ENCODE results near the gene MBD1.
A peak's percentile ranks its signal among the peaks of the same experiment; 100 is the strongest.

The MBD1 gene

GRCh38 chr18:50279752-50280151, 1.6 kb downstream of the MBD1 start:
- no peak for DNase-seq (ENCODE audit: low read depth)
- TF ChIP-seq CTCF (conservative IDR thresholded peaks at IDR 0.05; ENCODE audit: control insufficient read depth, insufficient read depth, low read depth, low read length), result no peak
- peak overlapping the region; percentile 99 for H3K4me3 ChIP-seq (ENCODE audit: control insufficient read depth, low read depth, low read length)

- DNase-seq (ENCODE audit: low read depth), result peak; percentile 81
- H3K4me3 ChIP-seq (ENCODE audit: control insufficient read depth, low read depth, low read length), result no peak overlapping the region
- TF ChIP-seq CTCF (conservative IDR thresholded peaks at IDR 0.05; ENCODE audit: control insufficient read depth, insufficient read depth, low read depth, low read length), result no peak
Observed at GRCh38 chr18:50277942-50278341, 3.4 kb downstream of the MBD1 start.

- TF ChIP-seq CTCF (conservative IDR thresholded peaks at IDR 0.05; ENCODE audit: control insufficient read depth, insufficient read depth, low read depth, low read length), result no peak
Observed at GRCh38 chr18:50276452-50276851, 4.9 kb downstream of the MBD1 start.

GRCh38 chr18:50275503-50276036, 5.8 kb downstream of the MBD1 start:
- DNase-seq (ENCODE audit: low read depth), result no peak
- TF ChIP-seq CTCF (conservative IDR thresholded peaks at IDR 0.05; ENCODE audit: control insufficient read depth, insufficient read depth, low read depth, low read length), result no peak
- no peak overlapping the region for H3K4me3 ChIP-seq (ENCODE audit: control insufficient read depth, low read depth, low read length)

More at GRCh38 chr18:50276452-50276851, 4.9 kb downstream of the MBD1 start:
- DNase-seq (ENCODE audit: low read depth), result no peak
- H3K4me3 ChIP-seq (ENCODE audit: control insufficient read depth, low read depth, low read length), result no peak overlapping the region

- no peak for TF ChIP-seq CTCF (conservative IDR thresholded peaks at IDR 0.05; ENCODE audit: control insufficient read depth, insufficient read depth, low read depth, low read length)
- DNase-seq (ENCODE audit: low read depth), result no peak
Observed at GRCh38 chr18:50274941-50275340, 6.4 kb downstream of the MBD1 start.

GRCh38 chr18:50274044-50274442, 7.3 kb downstream of the MBD1 start:
- no peak for TF ChIP-seq CTCF (conservative IDR thresholded peaks at IDR 0.05; ENCODE audit: control insufficient read depth, insufficient read depth, low read depth, low read length)
- DNase-seq (ENCODE audit: low read depth), result no peak
- no peak overlapping the region for H3K4me3 ChIP-seq (ENCODE audit: control insufficient read depth, low read depth, low read length)

More at GRCh38 chr18:50274941-50275340, 6.4 kb downstream of the MBD1 start:
- no peak overlapping the region for H3K4me3 ChIP-seq (ENCODE audit: control insufficient read depth, low read depth, low read length)
